CD4-positive, alpha-beta T cell treated with Interleukin-6 at 100 ng/mL for 8 hours (primary cell): ENCODE data around the gene LRRC47.
A peak's percentile ranks its signal among the peaks of the same experiment; 100 is the strongest.

ENCODE experiments used
- DNase-seq: peaks from one replicate; pipeline ENCODE4 v3.0.0-alpha.2; 2020; ENCODE audit warnings: mixed read lengths, low spot score

The LRRC47 gene

GRCh38 chr1:3747522-3747848, 48.8 kb downstream of the LRRC47 start:
- DNase-seq = no peak

GRCh38 chr1:3746830-3747521, 49.3 kb downstream of the LRRC47 start:
- DNase-seq = peak; percentile 88

DNA sequence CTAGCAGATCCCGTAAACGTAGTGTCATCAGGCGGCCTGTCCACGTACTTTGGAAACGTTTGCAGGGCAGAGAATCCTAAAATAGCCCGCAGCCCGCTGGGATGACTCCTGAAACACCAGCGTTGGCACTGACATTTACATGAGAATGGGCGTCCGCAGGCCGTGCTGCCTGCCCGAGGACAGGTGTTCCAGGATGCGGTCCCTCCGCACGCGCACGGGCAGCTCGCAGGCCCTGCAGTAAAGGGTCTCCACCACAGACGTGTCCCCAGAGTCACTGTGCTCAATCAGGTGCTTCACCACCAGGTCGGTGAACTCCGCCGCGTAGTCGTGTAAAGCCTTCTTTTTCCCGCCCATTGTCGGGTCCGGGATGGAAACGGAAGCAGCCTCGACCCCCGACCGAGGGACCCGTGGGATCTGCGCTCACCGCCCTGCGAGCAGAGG, 49.9 kb downstream of the LRRC47 start:
- no peak for DNase-seq

GRCh38 chr1:3745590-3746381, 50.5 kb downstream of the LRRC47 start:
- no peak for DNase-seq

DNA sequence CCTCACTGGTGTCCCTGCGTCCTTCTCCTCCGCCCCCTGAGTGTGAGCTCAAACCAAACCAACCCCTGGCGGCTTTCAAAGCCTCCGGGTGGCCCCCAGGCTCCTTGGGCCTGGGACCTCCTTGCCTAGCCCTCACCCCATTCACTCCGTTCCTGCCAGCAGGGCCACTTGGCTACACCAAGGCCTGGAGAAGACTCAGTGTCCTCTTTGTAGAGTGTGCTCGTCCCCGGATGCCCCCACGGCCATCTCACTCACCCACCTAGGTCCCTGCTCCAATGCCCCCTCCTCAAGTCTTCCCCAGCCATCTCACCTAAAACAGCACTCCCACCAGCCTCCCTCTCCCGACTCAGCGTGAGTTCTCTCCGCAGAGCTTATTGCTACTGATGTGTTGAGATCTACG, 51.2 kb downstream of the LRRC47 start:
- DNase-seq = no peak

DNA sequence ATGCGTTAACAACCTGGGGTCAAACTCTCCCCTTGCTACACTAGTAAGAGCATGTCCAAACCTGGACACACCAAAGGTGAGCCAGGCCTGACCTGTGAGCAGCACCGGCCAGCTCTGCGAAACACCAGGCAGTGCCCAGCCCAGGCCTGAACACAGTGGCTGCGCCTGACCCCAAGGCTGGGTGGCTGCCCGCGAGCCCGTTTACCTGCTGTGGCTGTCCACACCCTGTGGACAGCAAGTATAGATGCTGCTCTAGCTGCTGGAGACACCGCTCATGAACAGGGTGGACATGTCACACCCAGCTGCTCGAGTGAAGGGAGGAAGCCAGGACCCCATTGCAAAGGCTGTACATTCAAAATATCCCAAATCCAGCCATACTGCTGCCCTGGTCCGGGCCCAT, 51.7 kb downstream of the LRRC47 start:
- DNase-seq = no peak

- no peak for DNase-seq
Measured at GRCh38 chr1:3743826-3744225, 52.5 kb downstream of the LRRC47 start.

DNA sequence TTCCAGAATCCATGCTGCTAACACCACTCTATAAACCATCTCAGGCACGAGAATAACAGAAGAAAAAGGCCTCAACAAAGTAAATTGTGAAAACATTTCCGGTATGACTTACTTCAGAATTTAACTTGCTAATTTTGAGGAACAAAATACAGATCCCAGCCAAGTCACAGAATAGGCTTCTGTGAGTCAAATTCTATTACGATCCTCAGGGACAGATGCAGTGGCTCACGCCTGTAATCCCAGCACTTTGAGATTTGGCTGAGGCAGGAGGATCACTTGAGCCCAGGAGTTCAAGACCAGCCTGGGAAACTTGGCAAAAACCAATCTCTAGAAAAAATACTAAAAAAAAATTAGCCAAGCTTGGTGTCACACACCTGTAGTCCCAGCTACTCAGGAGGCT, 52.9 kb downstream of the LRRC47 start:
- no peak for DNase-seq

DNA sequence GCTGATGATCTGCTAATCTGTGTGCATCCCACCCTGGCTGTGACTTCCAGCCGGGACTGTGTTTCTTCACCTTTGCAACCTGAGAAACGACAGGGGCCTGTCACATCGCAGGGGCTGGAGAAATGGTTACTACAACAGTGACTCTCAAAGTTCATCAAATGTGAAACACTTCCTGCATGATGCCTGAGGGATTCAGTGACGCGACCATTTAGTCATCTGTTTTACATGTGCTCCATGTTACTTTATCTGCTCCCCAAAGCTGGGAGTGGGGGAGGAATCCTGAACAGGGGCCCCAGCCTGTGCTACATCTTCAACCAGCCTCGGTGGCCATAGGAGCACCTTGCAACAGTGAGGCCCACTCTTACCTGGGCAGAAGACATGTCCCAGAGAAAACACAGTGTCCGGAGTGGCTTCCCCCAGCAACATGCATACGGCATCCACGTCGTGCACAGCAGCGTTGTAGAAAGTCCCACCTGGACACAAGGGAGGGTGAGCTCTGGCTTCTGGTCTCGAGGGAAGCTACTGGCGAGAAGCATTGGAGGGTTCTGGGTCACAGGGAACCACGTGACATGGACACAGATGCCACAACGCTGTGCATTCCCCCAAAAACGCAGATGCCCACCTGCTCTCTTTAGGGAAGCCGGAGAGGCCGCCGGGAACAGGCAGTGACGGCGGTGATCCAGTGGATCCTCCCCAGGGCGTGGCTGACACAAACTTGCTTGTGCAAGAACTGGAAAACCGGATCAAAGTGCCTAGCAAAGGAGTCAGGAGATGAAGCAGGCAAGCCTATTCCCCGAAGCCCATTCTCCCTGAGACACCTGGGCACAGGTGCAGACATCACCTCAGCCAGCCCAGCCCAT, 53.6 kb downstream of the LRRC47 start:
- DNase-seq = no peak

DNA sequence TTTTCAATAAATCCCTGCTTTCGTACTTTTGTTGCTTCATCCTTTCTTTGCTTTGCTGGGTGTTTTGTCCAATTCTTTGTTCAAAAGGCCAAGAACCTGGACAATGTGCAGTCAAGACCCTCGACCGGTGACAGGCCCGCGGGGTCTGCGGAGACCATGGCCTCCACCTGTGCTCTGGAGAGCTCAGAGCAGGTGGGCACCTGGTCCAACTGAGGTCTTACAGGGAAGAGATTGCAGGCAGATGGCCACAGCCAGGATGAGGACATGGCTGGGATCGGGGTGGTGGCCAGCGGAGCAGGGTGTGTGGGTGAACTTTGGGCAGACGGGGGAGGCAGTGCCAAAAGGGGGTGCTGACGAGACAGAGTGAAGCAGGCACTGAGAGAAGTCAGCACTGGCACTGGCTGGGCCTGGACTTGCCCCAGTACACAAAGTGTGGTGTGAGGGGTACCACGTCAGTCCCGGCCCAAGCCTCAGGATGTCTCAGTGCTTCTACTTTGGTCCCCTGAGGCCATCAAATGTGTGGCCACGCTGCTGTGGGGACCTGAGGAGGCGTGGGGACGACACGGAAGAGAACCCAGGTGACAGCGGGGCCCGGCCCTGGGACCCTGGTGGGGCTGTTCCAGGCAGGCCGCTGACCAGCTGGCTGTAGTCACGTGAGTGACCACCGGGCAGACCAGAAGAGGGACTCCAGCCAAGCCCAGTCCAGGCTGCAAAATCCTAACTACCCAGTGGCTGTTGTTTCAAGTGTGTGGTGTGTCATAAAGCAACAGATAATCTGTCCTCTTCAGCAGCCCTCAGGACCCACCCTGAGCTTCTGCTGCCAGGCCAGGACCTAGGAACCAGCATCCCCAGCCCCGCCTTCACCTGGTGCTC, 54.5 kb downstream of the LRRC47 start:
- DNase-seq = no peak

DNA sequence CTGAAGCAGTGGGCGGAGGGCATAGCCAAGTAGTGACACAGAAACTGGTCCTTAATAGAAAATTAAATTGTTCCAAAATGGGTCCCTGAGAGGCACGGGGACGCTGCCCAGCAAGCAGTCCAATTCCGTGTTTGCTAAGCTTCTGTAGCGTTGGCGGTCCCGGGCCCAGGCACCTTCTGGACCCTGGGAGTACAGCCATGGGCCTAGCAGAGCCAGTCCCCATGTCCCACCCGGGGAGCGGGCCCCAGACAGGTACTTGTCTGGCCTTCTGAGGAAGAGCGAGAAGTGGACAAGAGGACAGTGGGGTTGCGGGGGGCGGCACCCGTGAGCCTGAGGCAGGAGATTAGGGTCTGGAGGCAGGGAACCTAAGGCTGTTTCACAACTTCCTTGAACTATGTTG, 55.5 kb downstream of the LRRC47 start:
- DNase-seq = no peak

DNA sequence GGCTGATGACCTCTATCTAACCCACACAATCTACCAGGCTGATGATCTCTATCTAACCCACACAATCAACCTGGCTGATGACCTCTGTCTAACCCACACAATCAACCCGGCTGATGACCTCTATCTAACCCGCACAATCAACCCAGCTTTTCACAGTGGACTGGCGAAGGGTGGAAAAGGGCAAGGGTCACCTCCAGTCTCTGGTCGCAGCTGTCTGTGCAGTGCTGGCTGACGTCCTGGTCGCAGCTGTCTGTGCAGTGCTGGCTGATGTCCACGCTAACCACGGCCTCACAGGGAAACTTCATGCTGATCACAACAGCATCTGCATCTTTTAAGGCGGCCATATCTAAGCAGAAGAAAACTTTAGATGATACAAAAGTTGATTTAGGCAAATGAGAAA, 56.3 kb downstream of the LRRC47 start:
- no peak for DNase-seq

DNA sequence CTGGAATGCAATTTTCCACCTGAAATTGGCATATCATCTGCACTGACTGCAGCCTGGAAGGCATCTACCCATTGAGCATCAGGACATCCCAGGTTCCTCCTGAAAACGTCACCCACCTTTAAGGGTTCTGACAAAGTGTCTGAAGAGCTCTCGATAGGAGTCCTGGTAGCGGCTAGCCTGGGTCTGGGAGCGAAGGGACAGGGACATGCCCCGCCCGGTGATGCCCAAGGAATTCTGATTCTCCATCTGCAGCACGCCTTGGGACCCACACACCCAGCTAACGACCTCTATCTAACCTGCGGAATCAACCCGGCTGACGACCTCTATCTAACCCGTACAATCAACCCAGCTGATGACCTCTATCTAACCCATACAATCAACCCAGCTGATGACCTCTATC, 57.4 kb downstream of the LRRC47 start:
- no peak for DNase-seq

- DNase-seq = no peak
Measured at GRCh38 chr1:3736708-3737107, 59.6 kb downstream of the LRRC47 start.

DNA sequence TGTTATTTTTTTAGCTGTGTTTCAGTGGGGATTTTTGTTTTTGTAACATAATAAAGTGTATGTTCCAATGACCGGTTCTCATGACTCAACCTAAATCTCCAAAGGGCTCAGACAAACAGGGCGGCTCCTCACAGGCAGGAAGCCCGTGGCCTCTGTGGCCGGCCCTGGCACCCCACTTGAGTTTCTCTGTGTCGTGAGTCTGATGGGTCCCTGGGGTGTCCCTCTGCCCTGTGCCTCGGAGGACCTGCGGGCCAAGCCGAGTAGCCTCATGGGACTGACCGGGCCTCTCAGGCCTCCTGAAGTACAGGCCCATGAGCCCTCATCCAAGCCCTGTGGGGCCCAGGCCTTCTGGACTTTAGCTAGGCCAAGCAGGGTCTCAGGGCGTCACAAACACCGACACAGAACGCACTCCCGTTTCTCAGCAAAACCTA, 60.2 kb downstream of the LRRC47 start:
- DNase-seq = no peak

GRCh38 chr1:3735688-3736087, 60.6 kb downstream of the LRRC47 start:
- DNase-seq = no peak

DNA sequence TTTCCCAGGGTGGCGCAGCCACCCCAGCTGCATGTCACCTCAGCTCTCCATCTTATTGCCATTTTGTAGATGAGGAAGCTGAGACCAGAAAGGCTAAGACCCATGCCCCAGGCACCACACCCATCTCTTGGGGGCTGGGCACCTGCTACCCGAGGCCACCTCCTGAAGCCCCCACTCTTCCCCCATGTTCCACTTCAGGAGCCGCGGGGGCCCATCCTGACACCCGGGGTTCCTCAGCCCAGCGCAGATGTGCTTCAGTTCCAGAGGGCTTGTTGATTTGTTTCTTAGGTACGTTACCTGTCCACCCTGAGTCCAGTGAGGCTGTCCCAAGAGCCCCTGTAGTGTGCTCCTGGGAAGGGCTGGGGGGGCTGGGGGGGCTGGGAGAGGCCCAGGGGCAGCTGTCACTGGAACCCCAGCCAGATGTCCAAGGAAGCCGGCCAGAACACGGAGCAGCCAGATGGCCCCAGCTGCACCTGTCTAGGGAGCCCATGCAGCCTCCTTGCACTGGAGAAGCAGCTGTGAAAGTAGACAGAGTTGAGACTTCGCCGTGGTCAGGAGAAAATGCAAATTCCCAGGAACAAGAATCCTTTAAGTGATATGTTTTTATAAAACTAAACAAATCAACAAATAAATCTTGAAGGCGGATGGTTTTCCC, 61.1 kb downstream of the LRRC47 start:
- no peak for DNase-seq

- no peak for DNase-seq
Measured at GRCh38 chr1:3734602-3735001, 61.7 kb downstream of the LRRC47 start.

DNA sequence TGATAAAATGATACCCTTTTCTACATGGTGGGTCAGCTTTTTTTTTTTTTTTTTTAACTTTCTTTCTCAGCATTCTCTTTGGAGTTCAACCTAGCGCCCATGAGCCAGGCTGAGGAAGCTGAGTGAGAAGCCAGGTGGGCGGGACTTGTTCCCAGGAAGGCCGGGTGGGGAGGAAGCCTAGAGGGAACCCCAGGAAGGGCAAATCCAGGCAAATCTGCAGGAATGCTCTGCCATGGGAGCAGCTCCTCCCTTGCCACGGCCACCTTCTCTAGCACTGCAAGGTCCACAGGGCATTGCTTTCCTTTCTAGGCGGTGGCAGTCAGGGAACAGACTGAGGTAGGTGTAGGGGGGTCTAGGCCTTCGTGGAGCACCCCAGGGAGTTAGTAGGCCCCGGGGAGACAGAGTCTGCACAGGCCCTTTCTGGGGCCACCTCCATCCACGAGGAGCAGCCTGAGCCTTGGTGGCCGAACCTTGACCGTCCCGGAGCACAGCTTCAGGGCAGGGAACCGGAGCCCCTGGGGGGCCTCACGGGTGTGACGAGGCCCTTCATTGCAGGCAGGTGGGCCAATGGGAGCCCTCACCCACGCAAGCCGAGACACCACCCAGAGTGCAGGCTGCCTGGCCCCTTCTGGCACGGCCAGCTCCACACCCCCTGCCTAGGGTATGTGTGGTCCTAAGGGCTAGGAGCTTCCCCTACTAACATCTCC, 62.3 kb downstream of the LRRC47 start:
- DNase-seq = no peak

- no peak for DNase-seq
Measured at GRCh38 chr1:3733094-3733882, 63.0 kb downstream of the LRRC47 start.
